OCI-LY7 (cell line): Measurements from ENCODE around the gene WDR82. TPM values are rescaled to one million over a fixed set of nuclear protein-coding genes. Genes with fewer than 3 reads are reported as not detected.

Source experiments
- BruUV-seq: library from RNA; stranded (reverse); fragments of 400-500 nt; replicated peaks from 2 replicates; lab custom pipeline; 2021; lab: Mats Ljungman, UMichigan
- CTCF ChIA-PET: fragments of 300-600 bp; sonication (Branson Sonifier 250); formaldehyde crosslinking; loops from one replicate; lab custom pipeline; 2022; ENCODE audit warnings: antibody characterized with exemption; ENCODE audit not compliant: unreplicated experiment; lab: Charles Lee
- POLR2A ChIA-PET: fragments of 300-600 bp; sonication (Branson Sonifier 250); formaldehyde crosslinking; loops from one replicate; lab custom pipeline; 2022; ENCODE audit warnings: antibody characterized with exemption; lab: Charles Lee
- DNase-seq: peaks from one replicate; pipeline ENCODE4 v3.0.0-alpha.2; 2015; ENCODE audit warnings: low spot score
- H2AFZ ChIP-seq: fragments of 200-600 bp; sonication (generic), shearing (Covaris generic); 2 replicates; pipeline ENCODE4 v1.6.1; 2014; ENCODE audit warnings: mild to moderate bottlenecking, antibody characterized with exemption, low read length, moderate library complexity
- H3K27ac ChIP-seq: fragments of 200-600 bp; sonication (generic); 2 replicates; pipeline ENCODE4 v1.5.1; 2014; ENCODE audit warnings: mixed run types, low read depth, mild to moderate bottlenecking, moderate library complexity, low read length, inconsistent platforms; ENCODE audit not compliant: poor library complexity, severe bottlenecking
- H3K36me3 ChIP-seq: fragments of 200-600 bp; sonication (generic); 2 replicates; pipeline ENCODE4 v1.6.1; 2014; ENCODE audit warnings: mild to moderate bottlenecking, antibody characterized with exemption, low read length, moderate library complexity, mixed read lengths; ENCODE audit not compliant: insufficient read depth
- H3K4me1 ChIP-seq: fragments of 200-600 bp; sonication (generic); 2 replicates; pipeline ENCODE4 v1.5.1; 2014; ENCODE audit warnings: mild to moderate bottlenecking, low read length; ENCODE audit not compliant: insufficient read depth, poor library complexity, severe bottlenecking
- H3K4me2 ChIP-seq: fragments of 200-600 bp; sonication (generic); 2 replicates; pipeline ENCODE4 v1.6.1; 2014; ENCODE audit warnings: mild to moderate bottlenecking, low read length
- H3K4me3 ChIP-seq: fragments of 200-600 bp; sonication (generic); 2 replicates; pipeline ENCODE4 v1.5.1; 2014; ENCODE audit warnings: mild to moderate bottlenecking, low read depth, low read length; ENCODE audit not compliant: poor library complexity, severe bottlenecking
- H3K79me2 ChIP-seq: fragments of 200-600 bp; sonication (generic); 2 replicates; pipeline ENCODE4 v1.6.1; 2016; ENCODE audit warnings: low read depth, mild to moderate bottlenecking, low read length, moderate library complexity, mixed read lengths; ENCODE audit not compliant: insufficient read depth
- H3K9me2 ChIP-seq: fragments of 200-600 bp; sonication (generic); 2 replicates; pipeline ENCODE4 v1.6.1; 2016; ENCODE audit warnings: mild to moderate bottlenecking, low read length, mixed read lengths; ENCODE audit not compliant: insufficient read depth
- H3K9me3 ChIP-seq: fragments of 200-600 bp; sonication (generic); 2 replicates; pipeline ENCODE4 v1.6.1; 2014; ENCODE audit warnings: mild to moderate bottlenecking, mixed run types, low read length, mixed read lengths
- H4K20me1 ChIP-seq: fragments of 200-600 bp; sonication (generic); 2 replicates; pipeline ENCODE4 v1.6.1; 2014; ENCODE audit warnings: mild to moderate bottlenecking, antibody characterized with exemption, low read length, moderate library complexity, mixed read lengths; ENCODE audit not compliant: insufficient read depth
- CTCF ChIP-seq: fragments of 200-600 bp; sonication (generic); conservative IDR thresholded peaks from 2 replicates; pipeline ENCODE4 v1.5.1; 2014; ENCODE audit warnings: mild to moderate bottlenecking, antibody characterized with exemption, low read length, moderate library complexity, mixed read lengths
- EZH2phosphoT487 ChIP-seq: fragments of 200-600 bp; sonication (generic); IDR thresholded peaks from 2 replicates; pipeline ENCODE4 v1.6.1; 2018; ENCODE audit warnings: low read depth, borderline replicate concordance, mild to moderate bottlenecking, mixed run types, antibody characterized with exemption, low read length, moderate library complexity, mixed read lengths
- intact Hi-C: fragments of 100-400 bp; cut with micrococcal nuclease; formaldehyde crosslinking; loops from one replicate; pipeline ENCODE4 v1.10.0; 2022; ENCODE audit not compliant: unreplicated experiment
- total RNA-seq, 2 experiments: library from RNA; depleted of rRNA in 1 of 2; stranded (reverse); fragments of >200 nt in 1 of 2; shearing (Covaris generic) in 1 of 2; gene quantifications; 2 replicates each; pipeline ENCODE4 v1.2.3, GENCODE V29; 2014 to 2022

WDR82 gene
- total RNA-seq, 2 experiments from 2014 or later = 38.5 to 67.9 TPM

GRCh38 chr3:52217409-52217805, 61.0 kb downstream of the WDR82 start:
- no TSS peak for BruUV-seq

GRCh38 chr3:52216585-52217408, 61.7 kb downstream of the WDR82 start:
- H3K9me2 ChIP-seq = no peaks in the 10 kb centered on the region
- H3K27ac ChIP-seq = no peak overlapping the region
- H3K4me2 ChIP-seq = no peak overlapping the region
- no peaks in the 10 kb centered on the region for H3K79me2 ChIP-seq
- no peak overlapping the region for H2AFZ ChIP-seq
- DNase-seq = no peak
- TF ChIP-seq CTCF = no peak
- TF ChIP-seq EZH2phosphoT487 = no peak
- POLR2A ChIA-PET = no interaction called here
- H3K36me3 ChIP-seq = peaks cover 81% of the 10 kb centered on the region
- BruUV-seq = no TSS peak
- H3K4me3 ChIP-seq = no peak overlapping the region
- intact Hi-C loops = no loop called here
- H3K9me3 ChIP-seq = no peaks in the 10 kb centered on the region
- H4K20me1 ChIP-seq = no peaks in the 10 kb centered on the region; the same call in 1 of the 2 replicates
- H3K4me1 ChIP-seq = peaks cover 10% of the 10 kb centered on the region
- CTCF ChIA-PET = no interaction called here

More at GRCh38 chr3:52217409-52217805, 61.0 kb downstream of the WDR82 start:
- no peak overlapping the region for H2AFZ ChIP-seq
- H4K20me1 ChIP-seq = no peaks in the 10 kb centered on the region; the same call in 1 of the 2 replicates
- H3K36me3 ChIP-seq = peaks cover 81% of the 10 kb centered on the region
- POLR2A ChIA-PET = interaction anchor here (0.7 kb wide), 1 partner anchor 98 kb away, joined by 3 read pairs; no protein-coding TSS in a partner anchor
- H3K9me3 ChIP-seq = no peaks in the 10 kb centered on the region
- H3K9me2 ChIP-seq = no peaks in the 10 kb centered on the region
- CTCF ChIA-PET = no interaction called here
- H3K4me2 ChIP-seq = no peak overlapping the region
- H3K4me1 ChIP-seq = peaks cover 10% of the 10 kb centered on the region
- intact Hi-C loops = no loop called here
- H3K79me2 ChIP-seq = no peaks in the 10 kb centered on the region
- DNase-seq = no peak
- H3K27ac ChIP-seq = no peak overlapping the region
- no peak overlapping the region for H3K4me3 ChIP-seq
- no peak for TF ChIP-seq CTCF
- no peak for TF ChIP-seq EZH2phosphoT487

- Histone ChIP-seq H3K79me2 (no peaks in the 10 kb centered on the region), H4K20me1 (no peaks in the 10 kb centered on the region; the same call in 1 of the 2 replicates), H3K4me3 (no peak overlapping the region), H3K36me3 (peaks cover 84% of the 10 kb centered on the region), H3K9me3 (no peaks in the 10 kb centered on the region), H3K4me2 (no peak overlapping the region), H3K4me1 (peaks cover 4% of the 10 kb centered on the region), H3K9me2 (no peaks in the 10 kb centered on the region), H2AFZ (no peak overlapping the region), H3K27ac (no peak overlapping the region)
- intact Hi-C loops = no loop called here
- no peak for DNase-seq
- BruUV-seq = no TSS peak
- CTCF ChIA-PET = no interaction called here
- POLR2A ChIA-PET = interaction anchor here (0.7 kb wide), 1 partner anchor 226 kb away, joined by 5 read pairs; no protein-coding TSS in a partner anchor
- no peak for TF ChIP-seq CTCF
- no peak for TF ChIP-seq EZH2phosphoT487
These were observed 63.1 kb downstream of the WDR82 start for GRCh38 chr3:52215351-52215750.
